ENCODE data around the gene PLXNA4.

PLXNA4 gene

DNA sequence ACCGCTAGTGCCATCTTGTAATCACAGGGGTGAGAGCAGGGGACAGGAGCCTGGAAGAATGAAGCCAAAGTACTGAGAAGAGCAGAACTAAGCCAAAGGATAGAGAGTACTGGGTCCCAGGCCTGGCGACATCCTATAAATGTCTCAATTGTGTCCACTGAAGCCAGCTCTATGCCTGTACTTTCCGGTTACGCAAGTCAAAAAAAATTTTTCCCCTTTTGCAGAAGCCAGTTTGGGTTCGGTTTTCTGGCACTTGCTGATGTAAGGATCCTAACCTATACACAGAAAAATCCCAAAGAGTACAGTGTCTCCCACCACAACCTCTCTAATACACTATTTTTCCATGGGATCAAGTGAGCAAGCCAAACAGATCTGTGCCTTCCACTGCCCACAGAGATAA is 61.1 kb downstream of the PLXNA4 start:
- Histone ChIP-seq H3K4me3 (ENCODE audit: low read length) (no peak overlapping the region), H3K27ac (ENCODE audit: low read depth, low read length) (no peak overlapping the region), H3K27me3 (ENCODE audit: insufficient read depth, low read length) (no peaks in the 10 kb centered on the region), H3K36me3 (ENCODE audit: insufficient read depth, low read length) (no peaks in the 10 kb centered on the region), H3K4me1 (ENCODE audit: insufficient read depth, low read length) (no peaks in the 10 kb centered on the region), H3K9me3 (ENCODE audit: insufficient read depth, low read depth, low read length) (no peaks in the 10 kb centered on the region), H3K9ac (ENCODE audit: low read depth, low read length) (no peak overlapping the region)
- WGBS, result 93% methylated on average over 5 of the region's 5 CpGs

DNA sequence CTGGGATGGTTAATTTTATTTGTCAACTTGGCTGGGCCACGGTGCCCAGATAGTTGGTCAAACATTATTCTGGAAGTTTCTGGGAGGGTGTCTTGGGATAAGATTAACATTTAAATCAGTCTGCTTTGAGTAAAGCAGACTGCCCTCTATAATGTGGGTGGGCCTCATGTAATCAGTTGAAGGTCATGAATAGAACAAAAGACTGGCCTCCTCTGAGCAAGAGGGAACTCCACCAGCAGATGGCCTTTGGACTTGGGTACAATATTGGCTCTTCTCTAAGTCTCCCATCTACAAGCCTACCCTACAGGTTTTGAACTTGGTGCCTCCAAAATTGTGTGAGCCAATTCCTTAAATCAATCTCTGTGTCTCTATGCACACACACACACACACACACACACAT is 61.8 kb downstream of the PLXNA4 start:
- Histone ChIP-seq H3K27ac (ENCODE audit: low read depth, low read length) (no peak overlapping the region), H3K9me3 (ENCODE audit: insufficient read depth, low read depth, low read length) (no peaks in the 10 kb centered on the region), H3K27me3 (ENCODE audit: insufficient read depth, low read length) (no peaks in the 10 kb centered on the region), H3K36me3 (ENCODE audit: insufficient read depth, low read length) (no peaks in the 10 kb centered on the region), H3K9ac (ENCODE audit: low read depth, low read length) (no peak overlapping the region), H3K4me1 (ENCODE audit: insufficient read depth, low read length) (no peaks in the 10 kb centered on the region), H3K4me3 (ENCODE audit: low read length) (no peak overlapping the region)
- WGBS, result 98% methylated on average over 1 of the region's 1 CpG

DNA sequence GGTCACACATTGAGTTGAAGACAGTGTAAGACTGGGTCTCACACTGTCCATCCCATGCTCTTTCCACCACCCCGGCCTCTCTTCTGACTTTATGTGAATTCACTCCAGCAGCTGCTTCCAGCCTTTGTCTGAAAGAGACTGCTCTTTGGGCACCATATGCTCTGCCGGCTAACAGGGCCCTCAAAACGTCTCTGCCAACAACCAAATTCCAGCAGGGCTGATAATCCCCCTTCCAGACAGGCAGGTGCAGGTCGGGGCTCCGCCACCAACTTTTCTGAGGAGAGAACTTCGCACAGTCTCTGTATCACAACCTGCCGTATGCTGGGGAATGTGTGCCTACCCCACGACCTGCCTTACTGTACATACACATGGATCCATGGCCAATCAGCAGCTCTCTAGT is 64.3 kb downstream of the PLXNA4 start:
- H3K9me3 ChIP-seq (ENCODE audit: insufficient read depth, low read depth, low read length), result no peaks in the 10 kb centered on the region
- no peaks in the 10 kb centered on the region for H3K27me3 ChIP-seq (ENCODE audit: insufficient read depth, low read length)
- WGBS, result 85% methylated on average over 8 of the region's 8 CpGs
- H3K4me1 ChIP-seq (ENCODE audit: insufficient read depth, low read length), result no peaks in the 10 kb centered on the region
- H3K27ac ChIP-seq (ENCODE audit: low read depth, low read length), result no peak overlapping the region
- H3K36me3 ChIP-seq (ENCODE audit: insufficient read depth, low read length), result no peaks in the 10 kb centered on the region
- no peak overlapping the region for H3K4me3 ChIP-seq (ENCODE audit: low read length)
- no peak overlapping the region for H3K9ac ChIP-seq (ENCODE audit: low read depth, low read length)

DNA sequence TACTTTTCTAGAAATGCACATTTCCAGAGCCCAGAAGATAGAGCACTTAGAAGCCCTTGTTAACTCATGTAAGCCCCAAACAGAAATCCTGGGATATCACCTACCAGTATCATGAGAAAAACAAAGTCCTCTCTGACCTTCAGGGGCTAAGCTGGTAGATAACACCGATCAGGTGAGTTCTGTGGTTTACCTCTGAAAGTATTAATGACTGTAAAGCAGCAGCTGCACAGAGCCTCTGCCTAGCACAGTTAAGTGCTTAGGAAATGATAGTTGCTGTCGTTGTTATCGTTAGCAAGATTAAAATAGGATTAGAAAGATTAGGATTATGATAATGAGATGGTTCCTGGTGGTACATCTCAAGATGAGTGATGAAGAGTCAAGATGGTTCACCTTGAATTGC is 64.9 kb downstream of the PLXNA4 start:
- no peak overlapping the region for H3K9ac ChIP-seq (ENCODE audit: low read depth, low read length)
- H3K4me1 ChIP-seq (ENCODE audit: insufficient read depth, low read length), result no peaks in the 10 kb centered on the region
- no peaks in the 10 kb centered on the region for H3K9me3 ChIP-seq (ENCODE audit: insufficient read depth, low read depth, low read length)
- no peaks in the 10 kb centered on the region for H3K36me3 ChIP-seq (ENCODE audit: insufficient read depth, low read length)
- 91% methylated on average over 3 of the region's 3 CpGs for WGBS
- no peaks in the 10 kb centered on the region for H3K27me3 ChIP-seq (ENCODE audit: insufficient read depth, low read length)
- H3K27ac ChIP-seq (ENCODE audit: low read depth, low read length), result no peak overlapping the region
- H3K4me3 ChIP-seq (ENCODE audit: low read length), result no peak overlapping the region

DNA sequence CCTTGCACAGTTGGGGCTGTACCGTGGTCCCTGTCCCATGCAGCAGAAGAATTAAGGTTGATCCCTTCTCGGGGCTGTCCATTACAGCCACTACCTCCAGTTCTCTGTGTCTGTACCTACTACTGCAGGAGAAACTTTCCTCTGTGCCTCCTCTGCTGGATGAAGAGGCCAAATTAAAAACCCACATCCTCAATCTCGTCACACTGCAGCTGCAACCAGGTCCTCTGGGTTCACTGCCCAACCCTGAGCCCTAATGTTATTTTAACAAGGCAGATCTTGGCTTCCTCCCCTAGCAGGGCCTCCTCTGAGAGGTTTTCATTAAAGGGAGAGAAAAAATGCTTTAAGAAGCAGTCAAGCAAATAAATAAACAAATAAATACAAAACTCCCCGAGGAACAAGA is 66.6 kb downstream of the PLXNA4 start:
- Histone ChIP-seq H3K4me3 (ENCODE audit: low read length) (no peak overlapping the region), H3K4me1 (ENCODE audit: insufficient read depth, low read length) (no peaks in the 10 kb centered on the region), H3K27me3 (ENCODE audit: insufficient read depth, low read length) (no peaks in the 10 kb centered on the region), H3K9ac (ENCODE audit: low read depth, low read length) (no peak overlapping the region), H3K27ac (ENCODE audit: low read depth, low read length) (no peak overlapping the region), H3K36me3 (ENCODE audit: insufficient read depth, low read length) (no peaks in the 10 kb centered on the region), H3K9me3 (ENCODE audit: insufficient read depth, low read depth, low read length) (no peaks in the 10 kb centered on the region)
- 90% methylated on average over 4 of the region's 4 CpGs for WGBS

DNA sequence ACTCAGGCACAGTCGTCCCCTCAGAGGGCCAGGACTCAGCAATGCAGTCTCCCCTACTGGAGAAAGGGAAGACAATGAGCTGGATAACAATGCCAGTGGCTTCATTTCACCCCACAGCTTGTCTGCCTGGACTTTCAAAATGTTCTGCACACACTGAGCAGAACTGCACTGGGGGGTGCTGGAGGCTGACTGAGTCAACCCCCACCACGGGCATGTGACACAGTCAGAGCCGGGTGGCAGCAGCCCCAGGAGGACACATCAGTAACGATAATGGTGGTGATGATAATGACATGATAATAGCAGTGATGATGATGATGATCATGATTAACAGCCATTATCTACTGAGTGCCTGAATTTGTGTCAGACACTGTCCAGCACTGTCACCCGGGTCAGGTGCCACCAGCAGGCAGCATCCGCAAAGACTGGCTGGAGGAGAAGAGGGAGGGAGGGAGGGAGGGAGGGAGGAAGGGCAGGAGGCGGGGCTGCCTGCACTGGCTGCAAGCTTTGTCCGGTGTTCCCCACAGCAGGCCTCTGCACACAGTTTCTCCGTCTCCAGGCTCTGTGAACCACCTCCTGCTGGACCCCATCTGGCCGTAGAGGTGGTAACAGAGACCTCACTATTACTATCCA is 67.4 kb downstream of the PLXNA4 start:
- H3K4me1 ChIP-seq (ENCODE audit: insufficient read depth, low read length), result no peaks in the 10 kb centered on the region
- H3K27ac ChIP-seq (ENCODE audit: low read depth, low read length), result no peak overlapping the region
- no peaks in the 10 kb centered on the region for H3K9me3 ChIP-seq (ENCODE audit: insufficient read depth, low read depth, low read length)
- no peaks in the 10 kb centered on the region for H3K27me3 ChIP-seq (ENCODE audit: insufficient read depth, low read length)
- WGBS, result 55% methylated on average over 10 of the region's 10 CpGs
- no peak overlapping the region for H3K4me3 ChIP-seq (ENCODE audit: low read length)
- H3K9ac ChIP-seq (ENCODE audit: low read depth, low read length), result no peak overlapping the region
- no peaks in the 10 kb centered on the region for H3K36me3 ChIP-seq (ENCODE audit: insufficient read depth, low read length)

DNA sequence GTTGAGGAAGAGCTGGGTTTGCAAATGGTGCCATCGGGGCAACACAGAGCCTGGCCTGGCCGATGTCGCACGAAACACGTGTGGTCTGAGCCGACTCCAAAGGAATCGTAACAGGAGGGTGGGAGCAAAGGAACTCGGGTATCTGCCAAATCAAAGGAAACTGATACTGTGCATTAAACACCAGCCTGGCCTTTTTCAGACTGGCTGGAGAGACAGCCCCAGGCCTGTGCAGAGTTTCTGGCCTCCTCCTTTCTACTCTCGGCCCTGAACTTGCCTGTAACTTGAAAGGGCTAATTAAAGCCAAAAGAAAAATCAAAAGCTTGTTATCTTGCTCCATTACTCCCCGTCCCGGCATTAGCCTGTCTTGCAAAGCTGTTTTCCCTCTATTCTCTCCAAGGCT is 71.4 kb downstream of the PLXNA4 start:
- no peaks in the 10 kb centered on the region for H3K4me1 ChIP-seq (ENCODE audit: insufficient read depth, low read length)
- no peaks in the 10 kb centered on the region for H3K27me3 ChIP-seq (ENCODE audit: insufficient read depth, low read length)
- no peak overlapping the region for H3K27ac ChIP-seq (ENCODE audit: low read depth, low read length)
- H3K9ac ChIP-seq (ENCODE audit: low read depth, low read length), result no peak overlapping the region
- no peaks in the 10 kb centered on the region for H3K36me3 ChIP-seq (ENCODE audit: insufficient read depth, low read length)
- no peak overlapping the region for H3K4me3 ChIP-seq (ENCODE audit: low read length)
- WGBS, result 91% methylated on average over 11 of the region's 11 CpGs
- H3K9me3 ChIP-seq (ENCODE audit: insufficient read depth, low read depth, low read length), result no peaks in the 10 kb centered on the region

DNA sequence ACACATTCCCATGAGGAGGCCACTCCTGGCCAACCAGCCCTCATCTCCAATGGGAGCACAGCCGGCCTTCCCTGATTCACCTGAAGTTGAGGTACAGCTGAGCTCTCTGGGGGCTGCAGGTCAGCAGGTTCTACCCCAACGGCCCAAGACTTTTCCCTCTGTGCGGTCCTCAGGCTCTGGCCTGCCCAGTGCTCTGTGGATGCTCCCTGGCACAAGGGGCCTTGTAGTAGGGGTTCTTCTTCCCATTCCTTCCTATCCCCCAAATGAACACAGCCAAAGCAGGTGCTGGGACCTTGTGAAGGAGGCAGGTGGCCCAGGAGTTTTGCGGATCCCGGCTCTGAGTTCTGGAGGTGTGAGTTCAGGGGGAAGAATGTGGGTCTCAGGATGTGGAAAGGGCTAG is 72.2 kb downstream of the PLXNA4 start:
- WGBS, result 90% methylated on average over 5 of the region's 5 CpGs
- no peaks in the 10 kb centered on the region for H3K27me3 ChIP-seq (ENCODE audit: insufficient read depth, low read length)
- no peaks in the 10 kb centered on the region for H3K36me3 ChIP-seq (ENCODE audit: insufficient read depth, low read length)
- no peak overlapping the region for H3K9ac ChIP-seq (ENCODE audit: low read depth, low read length)
- H3K9me3 ChIP-seq (ENCODE audit: insufficient read depth, low read depth, low read length), result no peaks in the 10 kb centered on the region
- H3K4me3 ChIP-seq (ENCODE audit: low read length), result no peak overlapping the region
- no peak overlapping the region for H3K27ac ChIP-seq (ENCODE audit: low read depth, low read length)
- H3K4me1 ChIP-seq (ENCODE audit: insufficient read depth, low read length), result no peaks in the 10 kb centered on the region

DNA sequence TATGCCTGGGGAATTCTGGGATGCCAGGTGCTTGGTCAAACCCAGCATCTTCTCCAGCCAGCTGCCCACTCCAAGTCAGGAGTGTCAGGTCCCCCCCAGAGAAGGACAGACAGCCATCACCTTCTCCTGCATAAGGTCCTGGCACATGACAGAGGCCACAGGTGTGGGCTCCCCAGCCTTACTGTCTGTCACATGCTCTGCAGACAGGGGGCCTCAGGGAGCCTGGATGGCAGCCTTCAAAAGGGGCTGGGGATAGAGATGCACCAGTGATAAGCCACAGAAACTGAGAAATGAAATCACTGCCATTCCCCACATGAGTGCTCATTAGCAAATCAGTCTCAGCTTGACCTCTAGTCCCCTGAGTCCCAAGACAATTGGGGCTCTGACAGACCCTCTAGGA is 72.9 kb downstream of the PLXNA4 start:
- Histone ChIP-seq H3K4me3 (ENCODE audit: low read length) (no peak overlapping the region), H3K27me3 (ENCODE audit: insufficient read depth, low read length) (no peaks in the 10 kb centered on the region), H3K36me3 (ENCODE audit: insufficient read depth, low read length) (no peaks in the 10 kb centered on the region), H3K9me3 (ENCODE audit: insufficient read depth, low read depth, low read length) (no peaks in the 10 kb centered on the region), H3K4me1 (ENCODE audit: insufficient read depth, low read length) (no peaks in the 10 kb centered on the region), H3K9ac (ENCODE audit: low read depth, low read length) (no peak overlapping the region), H3K27ac (ENCODE audit: low read depth, low read length) (no peak overlapping the region)

DNA sequence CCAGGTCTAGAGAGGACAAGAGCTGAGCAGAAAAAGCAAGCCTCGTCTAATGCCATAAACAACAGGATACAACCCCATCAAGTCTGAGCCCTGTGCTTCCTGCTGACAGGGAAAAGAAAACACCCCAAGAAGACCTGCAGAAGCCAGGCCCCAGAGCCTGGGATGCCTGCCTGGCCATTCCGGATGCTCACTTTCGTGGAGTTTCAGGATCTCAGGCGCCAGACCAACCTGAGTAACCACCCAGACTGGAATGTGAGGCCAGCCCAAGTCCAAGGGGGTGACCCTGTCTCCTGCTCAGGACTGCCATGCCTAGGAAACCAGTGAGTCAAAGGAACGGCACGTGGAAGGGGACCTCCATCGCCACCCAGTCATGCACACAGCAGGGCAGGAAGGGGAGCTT is 74.3 kb downstream of the PLXNA4 start:
- 82% methylated on average over 7 of the region's 7 CpGs for WGBS

DNA sequence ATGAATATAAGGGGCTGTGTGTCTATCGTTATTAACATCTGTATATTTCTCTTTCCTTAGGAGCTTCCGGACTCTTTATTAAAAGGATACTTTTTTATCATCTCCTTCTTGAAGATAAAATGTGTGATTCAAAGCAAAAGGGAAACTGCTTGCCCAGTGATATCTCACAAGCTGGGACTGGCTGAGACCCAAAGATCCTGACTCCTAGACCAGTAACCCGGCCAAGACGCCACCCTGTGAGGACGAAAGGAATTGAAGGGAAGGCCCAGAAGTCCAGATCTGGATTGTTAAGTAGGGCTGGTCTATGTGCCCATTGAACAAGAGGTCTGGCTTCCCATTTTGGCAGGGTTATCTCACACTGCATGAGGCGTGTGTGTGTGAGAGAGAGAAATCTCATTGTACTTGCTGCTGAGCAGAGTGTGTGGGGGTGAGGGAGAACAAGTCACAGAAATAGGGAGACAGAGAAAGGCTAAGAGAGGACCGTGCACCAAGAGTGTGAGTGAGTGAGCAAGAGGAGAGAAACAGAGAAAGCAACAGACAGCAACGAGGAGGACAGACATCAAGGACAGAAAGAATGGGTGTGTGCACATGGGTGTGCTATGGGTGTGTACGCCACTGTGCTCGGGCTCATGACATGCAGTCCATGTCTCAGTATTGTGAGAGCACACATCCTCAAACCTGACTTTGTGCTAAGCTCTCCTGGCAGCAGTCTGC is 75.4 kb downstream of the PLXNA4 start:
- Histone ChIP-seq H3K27me3 (ENCODE audit: insufficient read depth, low read length) (no peaks in the 10 kb centered on the region), H3K27ac (ENCODE audit: low read depth, low read length) (no peak overlapping the region), H3K4me3 (ENCODE audit: low read length) (no peak overlapping the region), H3K9me3 (ENCODE audit: insufficient read depth, low read depth, low read length) (no peaks in the 10 kb centered on the region), H3K9ac (ENCODE audit: low read depth, low read length) (no peak overlapping the region), H3K36me3 (ENCODE audit: insufficient read depth, low read length) (no peaks in the 10 kb centered on the region), H3K4me1 (ENCODE audit: insufficient read depth, low read length) (no peaks in the 10 kb centered on the region)
- WGBS, result 74% methylated on average over 8 of the region's 10 CpGs

More for the DNA sequence above, 74.3 kb downstream of the PLXNA4 start:
- Histone ChIP-seq H3K36me3 (ENCODE audit: insufficient read depth, low read length) (no peaks in the 10 kb centered on the region), H3K9ac (ENCODE audit: low read depth, low read length) (no peak overlapping the region), H3K4me1 (ENCODE audit: insufficient read depth, low read length) (no peaks in the 10 kb centered on the region), H3K27ac (ENCODE audit: low read depth, low read length) (no peak overlapping the region), H3K9me3 (ENCODE audit: insufficient read depth, low read depth, low read length) (no peaks in the 10 kb centered on the region), H3K27me3 (ENCODE audit: insufficient read depth, low read length) (no peaks in the 10 kb centered on the region), H3K4me3 (ENCODE audit: low read length) (no peak overlapping the region)

DNA sequence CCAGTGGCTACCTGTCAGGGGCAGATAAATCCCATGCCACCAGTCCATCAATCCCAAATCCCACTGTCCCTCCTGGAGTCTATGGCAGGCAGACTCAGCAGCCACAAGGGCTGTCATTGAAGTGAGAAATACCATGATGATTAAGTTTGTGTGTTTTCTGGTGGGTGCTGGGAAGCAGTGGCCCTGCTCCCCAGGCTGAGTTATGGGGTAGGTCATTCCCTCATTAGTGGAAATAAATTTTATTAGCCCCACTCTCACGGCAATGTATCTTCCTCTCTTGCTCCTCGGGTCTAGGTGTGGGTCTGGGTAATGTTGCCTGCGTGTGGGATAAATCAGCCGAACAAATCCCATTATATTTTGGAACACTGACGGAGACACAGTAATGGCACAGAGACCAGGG is 76.8 kb downstream of the PLXNA4 start:
- Histone ChIP-seq H3K9me3 (ENCODE audit: insufficient read depth, low read depth, low read length) (no peaks in the 10 kb centered on the region), H3K9ac (ENCODE audit: low read depth, low read length) (no peak overlapping the region), H3K27me3 (ENCODE audit: insufficient read depth, low read length) (no peaks in the 10 kb centered on the region), H3K27ac (ENCODE audit: low read depth, low read length) (no peak overlapping the region), H3K4me1 (ENCODE audit: insufficient read depth, low read length) (no peaks in the 10 kb centered on the region), H3K36me3 (ENCODE audit: insufficient read depth, low read length) (no peaks in the 10 kb centered on the region), H3K4me3 (ENCODE audit: low read length) (no peak overlapping the region)
- WGBS, result 96% methylated on average over 5 of the region's 5 CpGs

Data from HUES64 (cell line).